ENCODE results near the gene PDZD2.
A peak's percentile ranks its signal among the peaks of the same experiment; 100 is the strongest.
"Not testable (repeated sequence)": the region's sequence is repeated elsewhere in the genome, so short reads cannot be mapped to it uniquely, and the experiment has no call there.

The PDZD2 gene

DNA sequence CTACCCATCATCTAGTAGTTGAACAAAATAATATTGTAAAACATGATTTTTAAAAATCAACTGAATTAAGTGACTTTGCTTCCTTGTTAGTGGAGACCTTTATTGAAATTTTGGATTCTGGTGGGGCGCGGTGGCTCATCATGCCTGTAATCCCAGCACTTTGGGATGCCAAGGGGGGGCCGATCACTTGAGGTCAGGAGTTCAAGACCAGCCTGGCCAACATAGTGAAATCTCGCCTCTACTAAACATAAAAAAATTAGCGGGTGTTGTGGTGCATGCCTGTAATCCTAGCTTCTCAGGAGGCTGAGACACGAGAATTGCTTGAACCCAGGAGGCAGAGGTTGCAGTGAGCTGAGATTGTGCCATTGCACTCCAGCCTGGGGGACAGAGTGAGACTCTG lies 439.9 kb downstream of the PDZD2 start:
- not testable (repeated sequence) for H3K27ac Mint-ChIP-seq; H3K9me3 Mint-ChIP-seq; H3K27me3 Mint-ChIP-seq; ATAC-seq (replicated peaks); H3K36me3 Mint-ChIP-seq; H3K4me1 Mint-ChIP-seq; DNase-seq; H3K4me3 Mint-ChIP-seq

DNA sequence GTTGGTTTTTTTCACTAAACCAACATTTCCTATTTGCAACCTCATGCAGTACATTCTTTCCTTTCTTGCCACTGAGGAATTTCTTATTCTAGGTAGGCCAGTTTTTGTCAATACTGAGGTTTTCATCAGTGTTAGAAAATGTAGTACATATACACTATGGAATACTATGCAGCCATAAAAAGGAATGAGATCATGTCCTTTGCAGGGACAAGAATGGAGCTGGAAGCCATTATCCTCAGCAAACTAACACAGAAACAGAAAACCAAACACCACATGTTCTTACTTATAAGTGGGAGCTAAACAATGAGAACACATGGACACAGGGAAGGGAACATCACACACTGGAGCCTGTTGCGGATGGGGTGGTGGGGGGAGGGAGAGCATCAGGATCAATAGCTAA lies 441.6 kb downstream of the PDZD2 start:
- not testable (repeated sequence) for ATAC-seq (replicated peaks)

DNA sequence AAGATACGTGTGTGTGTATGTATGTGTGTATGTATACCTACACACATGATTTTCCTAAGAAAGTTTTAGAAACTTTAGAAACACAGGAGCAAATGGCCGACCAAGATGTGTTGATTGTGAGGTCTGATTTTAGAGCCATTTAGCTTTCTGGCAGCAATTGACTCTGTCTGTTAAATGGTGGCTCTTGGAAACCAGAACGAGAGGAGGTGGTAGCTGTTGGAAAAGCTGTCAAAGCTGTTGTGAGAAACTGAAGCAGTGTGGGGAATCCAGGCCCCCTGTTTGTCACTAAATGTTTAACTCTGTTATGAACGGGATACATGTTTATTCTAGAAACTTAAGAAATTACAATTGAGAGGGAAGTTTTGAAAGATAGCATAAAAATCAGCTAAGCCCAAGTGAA lies 443.8 kb downstream of the PDZD2 start:
- Mint-ChIP-seq H3K4me3 (no peak overlapping the region), H3K27ac (no peak overlapping the region), H3K9me3 (peaks cover 0 to 3% of the 10 kb centered on the region in 2 donors), H3K27me3 (no peaks in the 10 kb centered on the region), H3K4me1 (peaks cover 0 to 6% of the 10 kb centered on the region in 2 donors), H3K36me3 (peaks cover 0 to 7% of the 10 kb centered on the region in 2 donors)
- no peak for DNase-seq
- ATAC-seq (replicated peaks) = no peak

More for the DNA sequence above, 441.6 kb downstream of the PDZD2 start:
- H3K36me3 Mint-ChIP-seq, H3K4me1 Mint-ChIP-seq, H3K4me3 Mint-ChIP-seq, H3K27ac Mint-ChIP-seq, DNase-seq, H3K9me3 Mint-ChIP-seq, H3K27me3 Mint-ChIP-seq: not testable (repeated sequence)

DNA sequence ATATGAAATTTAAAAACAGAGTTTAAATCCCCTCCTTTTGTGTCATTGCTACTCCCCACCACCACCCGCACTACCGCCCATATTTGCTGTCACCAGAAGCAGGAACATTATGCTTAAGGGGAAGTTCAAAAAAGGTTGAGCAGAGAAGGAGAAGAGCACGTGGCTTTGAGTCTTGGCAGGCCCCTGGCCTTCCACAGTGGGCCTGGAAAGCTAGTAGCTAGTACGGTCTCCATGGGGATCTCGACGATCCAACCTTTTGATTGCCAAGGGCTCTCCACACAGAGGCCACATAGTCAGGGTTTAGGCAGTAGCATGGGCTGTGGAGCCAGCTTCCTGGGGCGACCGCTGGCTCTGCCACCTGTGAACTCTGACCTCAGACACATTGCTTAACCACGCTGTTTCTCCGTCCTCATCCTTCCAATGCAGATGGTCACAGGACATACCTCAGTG lies 445.1 kb downstream of the PDZD2 start:
- Mint-ChIP-seq H3K27me3 (no peaks in the 10 kb centered on the region), H3K36me3 (peaks cover 0 to 7% of the 10 kb centered on the region in 2 donors), H3K4me1 (peaks cover 0 to 6% of the 10 kb centered on the region in 2 donors), H3K4me3 (no peak overlapping the region), H3K9me3 (peaks cover 0 to 3% of the 10 kb centered on the region in 2 donors), H3K27ac (peak overlapping the region; percentile 69)
- DNase-seq (no peak), ATAC-seq (replicated peaks) (no peak)

DNA sequence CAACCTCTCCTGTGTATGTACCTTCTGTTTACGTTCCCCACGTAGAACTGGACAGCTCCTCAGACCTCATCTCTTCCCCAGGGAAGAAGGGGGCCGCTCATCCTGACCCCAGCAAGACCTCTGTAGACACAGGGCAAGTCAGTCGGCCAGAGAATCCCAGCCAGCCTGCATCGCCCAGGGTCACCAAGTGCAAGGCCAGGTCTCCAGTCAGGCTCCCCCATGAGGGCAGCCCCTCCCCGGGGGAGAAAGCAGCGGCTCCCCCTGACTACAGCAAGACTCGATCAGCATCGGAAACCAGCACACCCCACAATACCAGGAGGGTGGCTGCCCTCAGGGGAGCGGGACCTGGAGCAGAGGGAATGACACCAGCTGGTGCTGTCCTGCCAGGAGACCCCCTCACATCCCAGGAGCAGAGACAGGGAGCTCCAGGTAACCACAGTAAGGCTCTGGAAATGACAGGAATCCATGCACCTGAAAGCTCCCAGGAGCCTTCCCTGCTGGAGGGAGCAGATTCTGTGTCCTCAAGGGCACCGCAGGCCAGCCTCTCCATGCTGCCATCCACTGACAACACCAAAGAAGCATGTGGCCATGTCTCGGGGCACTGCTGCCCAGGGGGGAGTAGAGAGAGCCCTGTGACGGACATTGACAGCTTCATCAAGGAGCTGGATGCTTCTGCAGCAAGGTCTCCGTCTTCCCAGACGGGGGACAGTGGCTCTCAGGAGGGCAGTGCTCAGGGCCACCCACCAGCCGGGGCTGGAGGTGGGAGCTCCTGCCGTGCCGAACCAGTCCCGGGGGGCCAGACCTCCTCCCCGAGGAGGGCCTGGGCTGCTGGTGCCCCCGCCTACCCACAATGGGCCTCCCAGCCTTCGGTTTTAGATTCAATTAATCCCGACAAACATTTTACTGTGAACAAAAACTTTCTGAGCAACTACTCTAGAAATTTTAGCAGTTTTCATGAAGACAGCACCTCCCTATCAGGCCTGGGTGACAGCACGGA lies 448.5 kb downstream of the PDZD2 start:
- Mint-ChIP-seq H3K4me1 (peaks cover 0 to 6% of the 10 kb centered on the region in 2 donors), H3K36me3 (peaks cover 0 to 7% of the 10 kb centered on the region in 2 donors), H3K4me3 (no peak overlapping the region), H3K27me3 (no peaks in the 10 kb centered on the region), H3K9me3 (peaks cover 0 to 1% of the 10 kb centered on the region in 2 donors), H3K27ac (no peak overlapping the region)
- no peak for DNase-seq
- no peak for ATAC-seq (replicated peaks)

DNA sequence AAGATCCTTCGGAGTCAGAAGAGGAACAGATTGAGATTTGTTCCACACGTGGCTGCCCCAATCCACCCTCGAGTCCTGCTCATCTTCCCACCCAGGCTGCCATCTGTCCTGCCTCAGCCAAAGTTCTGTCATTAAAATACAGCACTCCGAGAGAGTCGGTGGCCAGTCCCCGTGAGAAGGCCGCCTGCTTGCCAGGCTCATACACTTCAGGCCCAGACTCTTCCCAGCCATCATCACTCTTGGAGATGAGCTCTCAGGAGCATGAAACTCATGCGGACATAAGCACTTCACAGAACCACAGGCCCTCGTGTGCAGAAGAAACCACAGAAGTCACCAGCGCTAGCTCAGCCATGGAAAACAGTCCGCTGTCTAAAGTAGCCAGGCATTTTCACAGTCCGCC lies 449.3 kb downstream of the PDZD2 start:
- H3K27me3 Mint-ChIP-seq = no peaks in the 10 kb centered on the region

DNA sequence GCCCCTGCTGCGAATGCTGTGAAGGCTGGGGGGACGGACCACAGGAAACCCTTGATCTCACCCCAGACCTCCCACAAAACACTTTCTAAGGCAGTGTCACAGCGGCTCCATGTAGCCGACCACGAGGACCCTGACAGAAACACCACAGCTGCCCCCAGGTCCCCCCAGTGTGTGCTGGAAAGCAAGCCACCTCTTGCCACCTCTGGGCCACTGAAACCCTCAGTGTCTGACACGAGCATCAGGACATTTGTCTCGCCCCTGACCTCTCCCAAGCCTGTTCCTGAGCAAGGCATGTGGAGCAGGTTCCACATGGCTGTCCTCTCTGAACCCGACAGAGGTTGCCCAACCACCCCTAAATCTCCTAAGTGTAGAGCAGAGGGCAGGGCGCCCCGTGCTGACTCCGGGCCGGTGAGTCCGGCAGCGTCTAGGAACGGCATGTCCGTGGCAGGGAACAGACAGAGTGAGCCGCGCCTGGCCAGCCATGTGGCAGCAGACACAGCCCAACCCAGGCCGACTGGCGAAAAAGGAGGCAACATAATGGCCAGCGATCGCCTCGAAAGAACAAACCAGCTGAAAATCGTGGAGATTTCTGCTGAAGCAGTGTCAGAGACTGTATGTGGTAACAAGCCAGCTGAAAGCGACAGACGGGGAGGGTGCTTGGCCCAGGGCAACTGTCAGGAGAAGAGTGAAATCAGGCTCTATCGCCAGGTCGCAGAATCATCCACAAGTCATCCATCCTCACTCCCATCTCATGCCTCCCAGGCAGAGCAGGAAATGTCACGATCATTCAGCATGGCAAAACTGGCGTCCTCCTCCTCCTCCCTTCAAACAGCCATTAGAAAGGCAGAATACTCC lies 450.4 kb downstream of the PDZD2 start:
- Mint-ChIP-seq H3K9me3 (peaks cover 0 to 1% of the 10 kb centered on the region in 2 donors), H3K27ac (no peak overlapping the region), H3K36me3 (peaks cover 0 to 7% of the 10 kb centered on the region in 2 donors), H3K27me3 (no peaks in the 10 kb centered on the region), H3K4me3 (no peak overlapping the region), H3K4me1 (peaks cover 3 to 5% of the 10 kb centered on the region in 2 donors)
- ATAC-seq (replicated peaks) (no peak), DNase-seq (no peak)

More for the DNA sequence above, 449.3 kb downstream of the PDZD2 start:
- peaks cover 0 to 1% of the 10 kb centered on the region in 2 donors for H3K9me3 Mint-ChIP-seq
- ATAC-seq (replicated peaks) (no peak), DNase-seq (no peak)
- peaks cover 0 to 7% of the 10 kb centered on the region in 2 donors for H3K36me3 Mint-ChIP-seq
- no peak overlapping the region for H3K4me3 Mint-ChIP-seq
- H3K4me1 Mint-ChIP-seq = peaks cover 1 to 9% of the 10 kb centered on the region in 2 donors
- H3K27ac Mint-ChIP-seq = no peak overlapping the region

DNA sequence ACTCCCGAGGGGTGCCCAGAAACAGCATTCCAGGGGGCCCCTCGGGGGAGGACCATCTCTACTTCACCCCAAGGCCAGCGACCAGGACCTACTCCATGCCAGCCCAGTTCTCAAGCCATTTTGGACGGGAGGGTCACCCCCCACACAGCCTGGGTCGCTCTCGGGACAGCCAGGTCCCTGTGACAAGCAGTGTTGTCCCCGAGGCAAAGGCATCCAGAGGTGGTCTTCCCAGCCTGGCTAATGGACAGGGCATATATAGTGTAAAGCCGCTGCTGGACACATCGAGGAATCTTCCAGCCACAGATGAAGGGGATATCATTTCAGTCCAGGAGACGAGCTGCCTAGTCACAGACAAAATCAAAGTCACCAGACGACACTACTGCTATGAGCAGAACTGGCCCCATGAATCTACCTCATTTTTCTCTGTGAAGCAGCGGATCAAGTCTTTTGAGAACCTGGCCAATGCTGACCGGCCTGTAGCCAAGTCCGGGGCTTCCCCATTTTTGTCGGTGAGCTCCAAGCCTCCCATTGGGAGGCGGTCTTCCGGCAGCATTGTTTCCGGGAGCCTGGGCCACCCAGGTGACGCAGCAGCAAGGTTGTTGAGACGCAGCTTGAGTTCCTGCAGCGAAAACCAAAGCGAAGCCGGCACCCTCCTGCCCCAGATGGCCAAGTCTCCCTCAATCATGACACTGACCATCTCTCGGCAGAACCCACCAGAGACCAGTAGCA lies 451.3 kb downstream of the PDZD2 start:
- Mint-ChIP-seq H3K36me3 (peaks cover 0 to 7% of the 10 kb centered on the region in 2 donors), H3K27ac (no peak overlapping the region), H3K4me3 (no peak overlapping the region), H3K4me1 (peaks cover 3 to 5% of the 10 kb centered on the region in 2 donors), H3K27me3 (no peaks in the 10 kb centered on the region), H3K9me3 (peaks cover 0 to 1% of the 10 kb centered on the region in 2 donors)
- DNase-seq = no peak
- ATAC-seq (replicated peaks) = no peak

DNA sequence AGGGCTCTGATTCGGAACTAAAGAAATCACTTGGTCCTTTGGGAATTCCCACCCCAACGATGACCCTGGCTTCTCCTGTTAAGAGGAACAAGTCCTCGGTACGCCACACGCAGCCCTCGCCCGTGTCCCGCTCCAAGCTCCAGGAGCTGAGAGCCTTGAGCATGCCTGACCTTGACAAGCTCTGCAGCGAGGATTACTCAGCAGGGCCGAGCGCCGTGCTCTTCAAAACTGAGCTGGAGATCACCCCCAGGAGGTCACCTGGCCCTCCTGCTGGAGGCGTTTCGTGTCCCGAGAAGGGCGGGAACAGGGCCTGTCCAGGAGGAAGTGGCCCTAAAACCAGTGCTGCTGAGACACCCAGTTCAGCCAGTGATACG lies 451.8 kb downstream of the PDZD2 start:
- Mint-ChIP-seq H3K4me3 (no peak overlapping the region), H3K36me3 (peaks cover 0 to 7% of the 10 kb centered on the region in 2 donors), H3K27me3 (no peaks in the 10 kb centered on the region), H3K9me3 (peaks cover 0 to 1% of the 10 kb centered on the region in 2 donors), H3K4me1 (peaks cover 3 to 5% of the 10 kb centered on the region in 2 donors), H3K27ac (no peak overlapping the region)
- DNase-seq (no peak), ATAC-seq (replicated peaks) (no peak)

DNA sequence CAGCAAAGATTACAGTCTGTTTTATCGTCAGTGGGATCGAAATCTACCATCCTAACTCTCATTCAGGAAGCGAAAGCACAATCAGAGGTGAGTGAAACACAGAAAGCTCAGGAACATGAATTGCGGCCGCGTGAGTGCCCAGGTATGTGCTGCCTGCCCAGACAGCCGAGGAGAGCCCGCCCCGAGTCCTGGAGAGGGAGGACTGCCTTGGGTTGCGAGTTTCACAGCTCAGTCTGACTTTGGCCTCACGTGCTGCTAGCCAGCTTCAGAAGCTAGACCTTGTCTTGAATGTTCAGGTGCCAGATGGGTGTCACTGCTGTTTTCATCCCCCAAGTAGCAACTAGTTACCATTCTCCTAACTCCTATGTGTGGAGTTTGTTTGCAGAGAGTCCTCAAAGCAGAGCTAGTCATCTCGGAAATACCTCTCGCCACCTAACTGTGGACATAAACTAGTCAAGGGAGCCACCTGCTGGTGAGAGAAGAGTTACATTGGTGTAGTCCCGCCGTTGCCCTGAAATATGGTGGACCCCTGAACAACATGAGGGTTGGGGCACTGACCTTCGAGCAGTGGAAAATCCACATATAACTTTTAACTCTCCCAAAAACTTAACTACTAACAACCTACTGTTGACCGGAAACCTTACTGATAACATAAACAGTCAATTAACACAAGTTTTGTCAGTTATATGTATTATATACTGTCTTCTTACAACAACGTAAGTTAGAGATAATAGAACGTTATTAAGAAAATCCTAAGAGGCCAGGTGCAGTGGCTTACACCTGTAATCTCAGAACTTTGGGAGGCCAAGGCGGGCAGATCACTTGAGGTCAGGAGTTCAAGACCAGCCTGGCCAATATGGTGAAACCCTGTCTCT lies 454.2 kb downstream of the PDZD2 start:
- peak; percentile 39 for DNase-seq
- no peak overlapping the region for H3K4me3 Mint-ChIP-seq
- no peaks in the 10 kb centered on the region for H3K27me3 Mint-ChIP-seq
- H3K27ac Mint-ChIP-seq = no peak overlapping the region
- H3K4me1 Mint-ChIP-seq = peaks cover 3 to 5% of the 10 kb centered on the region in 2 donors
- peaks cover 3 to 9% of the 10 kb centered on the region in 2 donors for H3K36me3 Mint-ChIP-seq
- peak; percentile 93 to 96 for ATAC-seq (replicated peaks)
- no peaks in the 10 kb centered on the region for H3K9me3 Mint-ChIP-seq

DNA sequence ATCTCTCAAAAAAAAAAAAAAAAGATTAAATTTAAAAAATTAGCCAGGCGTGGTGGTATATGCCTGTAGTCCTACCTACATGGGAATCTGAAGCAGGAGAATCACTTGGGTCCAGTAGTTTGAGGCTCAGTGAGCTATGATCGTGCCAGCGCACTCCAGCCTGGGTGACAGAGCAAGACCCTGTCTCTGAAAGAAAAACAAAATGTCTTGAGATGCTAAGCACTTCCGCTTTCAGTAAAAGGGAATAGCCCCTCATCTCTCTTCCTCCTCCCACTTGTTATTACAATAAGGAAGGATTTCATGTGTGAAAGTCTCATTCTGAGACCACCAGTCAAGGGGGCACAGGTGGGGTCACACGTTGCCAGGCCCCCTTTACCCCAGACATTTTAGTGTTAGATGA lies 455.8 kb downstream of the PDZD2 start:
- Mint-ChIP-seq H3K4me1 (peaks cover 3 to 5% of the 10 kb centered on the region in 2 donors), H3K36me3 (peaks cover 3 to 19% of the 10 kb centered on the region in 2 donors), H3K4me3 (no peak overlapping the region), H3K27ac (peak overlapping the region; percentile 25), H3K27me3 (no peaks in the 10 kb centered on the region), H3K9me3 (no peaks in the 10 kb centered on the region)
- no peak for DNase-seq
- no peak for ATAC-seq (replicated peaks)

DNA sequence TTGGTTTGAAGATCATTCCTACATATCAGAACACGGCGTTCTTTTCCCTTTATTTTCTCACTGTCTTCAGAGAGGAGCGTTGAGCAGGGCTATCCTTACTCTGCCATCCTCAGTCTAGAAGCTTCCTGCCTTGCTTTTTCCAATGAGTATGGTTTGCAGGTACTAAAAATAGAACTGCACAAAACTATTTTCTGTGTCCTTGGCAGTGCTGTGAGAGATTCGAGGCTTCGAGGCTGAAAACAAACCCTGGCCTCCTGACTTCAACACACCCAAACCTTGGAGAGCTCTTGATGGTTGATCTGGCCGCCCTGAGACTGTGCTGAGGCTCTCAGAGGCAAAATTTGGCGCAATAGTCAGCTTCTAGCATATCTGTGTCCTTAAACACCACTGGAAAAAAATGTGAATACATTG lies 456.3 kb downstream of the PDZD2 start:
- no peak overlapping the region for H3K4me3 Mint-ChIP-seq
- no peaks in the 10 kb centered on the region for H3K9me3 Mint-ChIP-seq
- H3K27me3 Mint-ChIP-seq = no peaks in the 10 kb centered on the region
- peak overlapping the region; percentile 37 for H3K27ac Mint-ChIP-seq
- peaks cover 3 to 5% of the 10 kb centered on the region in 2 donors for H3K4me1 Mint-ChIP-seq
- H3K36me3 Mint-ChIP-seq = peaks cover 5 to 22% of the 10 kb centered on the region in 2 donors
- ATAC-seq (replicated peaks) (no peak), DNase-seq (no peak)

Measured in stimulated activated naive B cell treated with anti-CD40 and anti-IgM and Interleukin-4, amounts not matched to agents 10 μg/mL and 1 μg/mL and 100 μg/mL, for 72 hours (primary cell).